K562 treated with DMSO at 1 percent for 48 hours (cell line): ENCODE data around the gene ACAP1. TPM values are rescaled to one million over a fixed set of nuclear protein-coding genes. Genes with fewer than 3 reads are reported as not detected.

Experiments
- total RNA-seq: library from RNA; unstranded; fragments of 300-600 nt; gene quantifications from 2 replicates; pipeline ENCODE4 v1.2.3, GENCODE V29; 2022; ENCODE audit warnings: low replicate concordance; ENCODE audit errors: extremely low read depth

Gene ACAP1, protein sequence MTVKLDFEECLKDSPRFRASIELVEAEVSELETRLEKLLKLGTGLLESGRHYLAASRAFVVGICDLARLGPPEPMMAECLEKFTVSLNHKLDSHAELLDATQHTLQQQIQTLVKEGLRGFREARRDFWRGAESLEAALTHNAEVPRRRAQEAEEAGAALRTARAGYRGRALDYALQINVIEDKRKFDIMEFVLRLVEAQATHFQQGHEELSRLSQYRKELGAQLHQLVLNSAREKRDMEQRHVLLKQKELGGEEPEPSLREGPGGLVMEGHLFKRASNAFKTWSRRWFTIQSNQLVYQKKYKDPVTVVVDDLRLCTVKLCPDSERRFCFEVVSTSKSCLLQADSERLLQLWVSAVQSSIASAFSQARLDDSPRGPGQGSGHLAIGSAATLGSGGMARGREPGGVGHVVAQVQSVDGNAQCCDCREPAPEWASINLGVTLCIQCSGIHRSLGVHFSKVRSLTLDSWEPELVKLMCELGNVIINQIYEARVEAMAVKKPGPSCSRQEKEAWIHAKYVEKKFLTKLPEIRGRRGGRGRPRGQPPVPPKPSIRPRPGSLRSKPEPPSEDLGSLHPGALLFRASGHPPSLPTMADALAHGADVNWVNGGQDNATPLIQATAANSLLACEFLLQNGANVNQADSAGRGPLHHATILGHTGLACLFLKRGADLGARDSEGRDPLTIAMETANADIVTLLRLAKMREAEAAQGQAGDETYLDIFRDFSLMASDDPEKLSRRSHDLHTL
- total RNA-seq = not detected in 2 replicates

DNA sequence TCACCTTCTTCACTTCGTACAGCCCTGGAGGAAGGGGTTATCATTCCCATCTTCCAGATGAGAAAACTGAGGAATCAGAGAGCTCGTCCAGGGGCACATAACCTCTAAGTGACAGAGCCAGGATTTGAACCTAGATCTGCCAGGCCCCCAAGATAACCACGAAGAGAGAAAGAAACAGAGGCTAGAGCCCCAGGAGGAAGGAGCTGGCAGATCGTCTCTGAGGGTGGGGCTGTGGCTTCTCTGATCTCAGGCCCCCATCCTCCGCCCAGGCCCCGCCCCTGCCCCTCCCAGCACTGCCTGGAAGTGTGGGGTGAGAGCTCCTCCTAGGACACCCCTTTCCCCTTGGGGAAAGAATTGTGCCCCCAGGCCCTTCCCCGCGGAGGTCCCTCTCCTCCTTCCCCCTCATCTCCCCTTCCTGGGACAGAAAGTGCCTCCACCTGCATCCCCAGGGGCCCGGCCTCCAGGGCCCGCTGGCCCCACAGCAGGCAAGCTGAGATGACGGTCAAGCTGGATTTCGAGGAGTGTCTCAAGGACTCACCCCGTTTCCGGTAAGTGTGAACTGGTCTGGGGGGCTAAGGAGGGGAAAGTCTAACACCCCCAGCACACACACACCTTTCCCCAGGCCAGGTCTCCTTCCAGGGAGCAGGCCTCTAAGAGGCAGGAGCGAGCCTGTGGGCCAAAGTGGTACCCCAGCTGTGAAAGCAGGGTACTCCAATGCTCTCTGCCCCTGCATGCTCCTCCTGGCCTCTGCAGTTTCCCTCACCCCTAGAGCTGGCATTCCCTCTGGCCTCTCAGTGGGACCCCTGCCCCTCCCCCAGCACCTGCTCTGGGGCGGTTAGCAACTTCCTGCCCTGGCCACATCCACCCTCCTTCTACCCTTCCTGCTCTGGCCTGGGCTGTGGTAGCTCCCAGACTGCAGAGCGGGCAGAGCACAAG lies at the start of gene ACAP1:
TSS of gene ACAP1 (plus strand) at position 290 of the 936 bp plus-strand sequence. CDS start at position 496, 206 bp downstream.

DNA sequence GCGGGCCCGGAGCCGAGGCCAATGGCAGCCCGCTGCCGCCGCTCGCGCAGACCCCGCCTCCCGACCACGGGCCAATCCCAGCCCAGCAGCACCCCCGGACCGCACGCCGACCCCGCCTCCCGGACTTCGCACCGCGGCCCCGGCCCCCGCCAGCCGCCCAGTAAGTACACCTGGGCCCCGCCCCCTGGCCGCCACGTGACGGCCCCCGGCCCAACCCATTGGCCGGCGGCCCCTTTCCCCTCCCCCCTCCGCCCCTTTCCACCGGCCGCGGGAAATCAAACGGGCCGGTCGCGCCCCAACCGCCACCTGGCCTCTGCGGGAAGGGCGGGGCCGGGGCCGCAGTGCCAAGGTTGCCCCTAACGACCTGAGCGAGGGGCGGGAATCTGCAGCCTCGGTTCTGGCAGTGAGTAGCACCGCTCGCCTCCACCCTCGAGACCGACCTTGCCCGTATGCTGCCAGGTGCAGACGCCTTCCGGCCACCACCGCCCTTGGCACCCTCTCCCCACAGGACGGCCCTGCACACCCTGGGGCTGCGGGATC lies 41.6 kb upstream of the ACAP1 start, which contains the start of gene YBX2:
TSS of gene YBX2 (minus strand) at position 26 of the 540 bp plus-strand sequence. CDS start 139 bp downstream, outside the sequence.

DNA sequence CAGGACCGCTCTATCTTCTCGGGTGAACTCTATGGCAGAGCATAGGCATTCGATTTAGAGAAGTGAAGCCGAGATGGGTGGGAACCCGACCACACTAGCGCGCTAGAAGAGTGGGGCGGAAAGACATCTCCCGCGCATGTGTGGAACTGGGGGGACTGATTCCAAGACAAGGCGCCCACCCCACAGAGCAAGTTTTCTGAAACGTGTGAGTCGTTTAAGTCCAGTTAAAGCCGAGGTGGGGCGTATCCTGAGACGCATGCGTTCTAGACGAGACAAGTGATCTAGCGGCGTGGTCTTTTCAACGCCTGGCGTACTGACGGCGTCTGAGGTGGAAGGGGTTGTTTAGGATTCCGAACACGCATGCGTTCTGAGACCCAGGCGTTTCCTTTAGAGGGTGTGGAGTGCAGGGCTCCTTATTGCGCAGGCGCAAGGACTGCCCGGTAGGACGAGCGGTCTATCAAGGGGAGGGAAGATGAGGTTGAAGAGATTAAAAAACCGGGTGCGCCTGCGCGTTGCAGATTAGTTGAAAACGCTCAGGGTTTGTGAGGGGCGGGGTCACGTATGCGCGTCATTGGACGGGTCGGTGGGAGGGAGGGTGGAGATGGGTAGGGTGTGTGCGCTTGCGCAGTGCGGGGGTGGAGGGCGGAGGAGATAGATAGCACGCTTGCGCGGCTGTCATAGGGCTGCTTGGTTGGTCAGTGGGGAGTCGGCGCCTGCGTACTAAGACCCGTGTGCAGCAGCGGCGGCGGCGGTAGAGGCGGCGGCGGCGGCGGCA lies 29.2 kb upstream of the ACAP1 start, which contains the start of gene EIF5A:
TSS of gene EIF5A (plus strand) at position 718 of the 775 bp plus-strand sequence. CDS start 2,008 bp downstream, outside the sequence.

DNA sequence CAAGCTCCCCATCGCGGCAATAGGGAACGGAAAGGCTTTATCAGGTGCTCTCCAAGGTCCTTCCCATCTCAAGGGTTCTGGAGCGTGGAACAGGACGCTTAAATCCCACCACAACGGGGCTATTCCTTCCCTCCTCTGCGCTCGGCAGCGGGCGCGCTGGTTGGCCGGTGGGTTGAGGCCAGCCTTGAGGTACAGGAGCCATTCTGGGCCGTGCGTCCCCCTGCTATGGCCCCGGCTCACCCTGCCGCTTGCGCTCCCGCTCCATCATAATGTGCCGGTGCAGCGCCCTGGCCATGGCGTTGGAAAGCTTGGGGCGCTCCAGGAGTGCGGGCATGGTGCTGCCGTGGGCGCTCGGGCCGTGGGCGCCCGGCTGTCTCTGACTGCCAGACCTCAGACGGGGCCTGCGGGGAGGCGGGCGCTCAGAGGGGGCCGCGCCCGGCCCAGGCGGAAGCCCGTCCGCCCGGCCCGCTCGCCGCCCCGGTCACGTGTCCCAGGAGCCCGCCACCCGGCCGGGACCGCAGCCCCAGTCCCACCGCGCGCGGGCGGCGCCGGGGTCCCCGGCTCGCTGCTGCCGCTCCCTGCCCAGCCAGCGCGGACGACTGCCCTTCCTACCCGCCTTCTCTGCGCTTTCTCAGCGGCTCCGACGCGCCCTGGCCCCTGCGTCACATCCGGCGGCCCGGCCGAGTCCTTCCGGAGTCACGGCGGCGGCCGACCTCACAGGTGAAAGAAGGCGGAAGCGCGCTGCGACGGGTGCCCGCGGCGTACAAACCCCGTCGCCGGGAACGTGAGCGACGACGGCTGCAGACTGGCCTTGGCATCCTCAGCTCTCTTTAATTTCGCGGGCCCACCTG lies 21.4 kb upstream of the ACAP1 start, which contains the start of gene GPS2:
TSS of gene GPS2 (minus strand) at position 642 of the 851 bp plus-strand sequence. CDS start at position 334, 308 bp downstream.

DNA sequence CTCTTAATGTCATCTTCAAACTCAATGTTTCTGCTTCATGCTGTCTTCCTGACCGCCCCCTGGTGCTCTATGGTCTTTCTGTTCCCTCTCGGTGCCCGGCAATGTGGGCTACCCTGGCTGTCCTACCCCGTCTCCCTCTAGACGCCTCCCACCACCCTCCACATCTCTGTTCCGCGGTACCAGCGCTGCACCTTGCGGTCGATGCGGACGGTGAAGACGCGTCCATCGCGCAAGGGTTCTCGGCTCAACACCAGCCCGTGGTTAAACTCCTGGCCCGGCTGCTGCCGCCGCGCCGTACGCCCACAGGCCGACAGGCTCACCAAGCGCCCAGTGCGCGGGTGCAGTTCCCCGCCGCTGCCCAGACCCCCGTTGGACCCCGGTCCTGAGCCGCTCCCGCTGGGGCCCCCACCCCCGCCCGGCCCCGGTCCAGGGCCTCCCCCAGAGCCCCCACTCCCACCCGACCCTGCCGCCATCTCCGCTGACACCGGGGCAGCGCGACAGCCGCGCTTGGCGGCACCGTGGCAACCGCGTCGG lies 7.4 kb upstream of the ACAP1 start, which contains the start of gene NEURL4:
TSS of gene NEURL4 (minus strand) at position 496 of the 534 bp plus-strand sequence. CDS start at position 473, 23 bp downstream.

DNA sequence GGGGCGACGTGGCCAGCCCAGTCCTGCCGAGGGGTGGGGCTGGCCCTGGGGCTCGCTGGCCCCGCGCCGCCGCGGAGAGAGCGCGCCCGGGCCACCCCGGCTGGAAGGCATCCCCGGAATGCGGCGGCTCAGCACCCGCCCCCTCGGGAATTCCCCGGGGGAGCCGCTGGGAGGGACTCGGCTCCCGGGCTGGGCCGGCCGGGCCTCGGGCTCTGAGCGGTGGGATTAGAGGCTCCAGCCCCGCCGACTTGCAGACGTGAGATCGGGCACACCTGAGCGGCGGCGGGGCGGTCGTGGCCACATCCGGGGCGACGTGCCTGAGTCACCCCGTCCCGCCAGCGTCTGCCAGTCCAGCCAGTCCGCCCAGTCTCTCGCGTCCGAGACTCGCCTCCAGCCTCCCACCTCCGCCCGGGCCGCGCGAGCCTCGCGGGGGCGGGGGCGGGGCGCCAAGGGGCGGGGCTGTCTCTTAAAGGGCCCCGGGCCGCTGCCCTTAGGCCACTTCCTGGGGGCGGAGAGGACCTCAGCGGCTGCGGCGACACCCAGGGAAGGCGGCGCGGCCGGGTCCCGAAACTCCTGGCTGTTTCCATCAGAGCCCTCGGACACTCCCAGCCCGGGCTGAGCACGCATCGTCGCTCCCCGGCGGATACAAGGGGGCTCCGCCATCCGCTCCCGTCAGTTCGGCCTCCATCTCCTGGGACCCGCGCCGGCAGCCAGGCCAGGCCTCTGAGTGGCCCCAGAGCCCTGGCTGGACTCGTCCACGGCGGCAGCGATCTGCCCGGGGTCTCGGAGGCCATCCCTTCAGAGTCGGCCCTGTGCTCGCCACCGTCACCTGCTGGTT lies 15.6 kb downstream of the ACAP1 start, which contains the start of gene KCTD11:
TSS of gene KCTD11 (plus strand) at position 498 of the 838 bp plus-strand sequence.

DNA sequence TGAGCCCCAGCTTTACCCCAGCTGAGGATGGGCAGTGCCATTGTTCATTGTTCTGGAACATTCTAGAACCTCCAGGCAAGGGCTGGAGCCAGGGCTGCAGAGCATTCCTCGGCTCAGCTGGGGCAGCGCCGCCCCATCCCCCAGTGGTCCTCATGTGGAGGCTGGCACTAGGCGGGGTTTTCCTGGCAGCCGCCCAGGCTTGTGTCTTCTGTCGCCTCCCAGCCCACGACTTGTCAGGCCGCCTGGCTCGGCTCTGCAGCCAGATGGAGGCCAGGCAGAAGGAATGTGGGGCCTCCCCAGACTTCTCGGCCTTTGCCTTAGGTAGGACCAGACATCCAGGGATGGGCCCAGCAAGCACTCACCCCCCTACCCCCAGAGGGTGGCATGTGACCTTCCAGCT lies 18.7 kb downstream of the ACAP1 start, which contains the start of gene TMEM95:
TSS of gene TMEM95 (plus strand) at position 104 of the 400 bp plus-strand sequence. CDS start at position 153, 49 bp downstream.

DNA sequence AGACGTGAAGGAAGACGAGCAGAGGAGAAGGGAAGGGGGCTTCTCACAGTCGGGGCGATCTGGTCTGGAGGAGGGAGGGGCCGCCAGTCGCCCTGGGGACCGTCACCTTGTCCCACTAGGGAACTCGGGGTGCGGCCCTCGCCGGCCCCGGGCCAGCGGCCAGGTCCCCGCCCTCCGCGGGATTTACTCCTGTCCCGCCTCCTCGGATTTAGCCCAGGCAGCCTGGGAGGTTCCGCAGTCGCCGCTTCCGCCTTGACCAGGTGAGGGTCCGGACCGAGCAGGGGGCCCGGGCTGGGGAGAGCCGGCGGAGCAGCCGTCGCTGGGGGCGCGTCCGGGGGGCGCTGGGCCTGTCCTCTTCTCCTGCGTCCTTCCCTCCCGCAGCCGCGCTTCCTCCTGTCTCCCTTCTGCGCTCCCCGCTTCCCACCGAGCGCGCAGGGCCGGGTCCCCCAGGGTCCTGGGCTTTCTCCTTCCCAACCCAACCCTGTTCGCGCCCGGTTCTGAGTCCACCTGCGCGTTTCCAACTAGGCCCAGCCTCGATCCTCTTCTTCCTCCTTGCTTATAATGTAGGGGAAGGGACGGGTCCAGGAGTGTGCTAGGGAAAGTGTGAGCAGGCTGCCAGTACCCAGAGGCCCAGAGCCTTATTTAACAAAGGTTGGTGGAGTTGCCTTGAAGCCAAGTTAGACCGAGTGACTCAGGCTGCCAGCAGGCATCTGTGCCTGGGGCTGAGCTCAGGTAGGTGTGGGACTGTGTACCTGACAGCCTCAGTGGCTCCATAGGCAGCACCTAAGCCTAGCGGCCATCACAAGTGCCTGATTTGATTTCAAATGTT lies 44.7 kb downstream of the ACAP1 start, which contains the start of gene TNK1:
TSS of gene TNK1 (plus strand) at position 235 of the 829 bp plus-strand sequence. CDS start 1,838 bp downstream, outside the sequence.

DNA sequence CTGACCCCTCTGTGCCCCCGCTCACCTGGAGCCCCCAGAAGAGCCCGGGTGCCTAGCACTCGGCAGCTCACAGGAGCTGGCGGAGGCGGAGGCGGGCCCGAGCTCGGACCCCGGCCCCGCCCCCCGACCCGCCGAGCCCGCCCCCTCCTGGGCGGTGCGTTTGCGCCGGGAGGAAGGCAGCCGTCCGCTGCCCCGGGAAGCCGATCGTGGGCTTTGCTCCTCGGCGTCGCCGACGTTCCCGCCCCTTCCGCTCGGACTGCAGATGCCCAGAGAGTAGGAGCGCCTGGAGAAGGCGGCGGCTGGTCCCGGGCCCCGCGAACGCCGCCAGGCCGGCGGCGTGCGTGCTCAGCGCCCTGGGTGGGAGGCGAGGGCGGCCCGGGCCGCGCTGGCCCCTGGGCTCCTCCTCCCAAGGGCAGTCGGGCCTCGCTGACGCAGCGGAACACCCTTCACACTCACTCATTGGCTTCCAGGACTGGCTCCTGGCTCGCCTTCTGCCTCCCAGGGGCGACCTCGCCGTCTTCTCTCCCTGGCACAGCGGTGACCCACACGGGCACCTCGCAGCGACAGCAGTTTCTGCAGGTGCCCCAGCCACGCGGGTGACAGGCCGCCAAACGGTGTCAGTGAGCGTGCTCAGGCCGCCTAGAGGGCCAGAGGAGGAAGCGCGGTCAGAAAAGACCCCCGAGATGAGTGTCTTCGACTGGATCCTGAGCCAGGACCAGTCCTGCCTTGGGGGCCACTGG lies 58.3 kb downstream of the ACAP1 start, which contains the start of gene PLSCR3:
TSS of gene PLSCR3 (minus strand) at position 74 of the 740 bp plus-strand sequence. CDS start 415 bp downstream, outside the sequence.

Other genes with a start within 250 kb of the ACAP1 start
- gene ASGR2, start 221.7 kb upstream of the ACAP1 start, total RNA-seq = not detected in 2 replicates
- gene ASGR1, start 157.2 kb upstream of the ACAP1 start, total RNA-seq = not detected in 2 replicates
- not detected in 2 replicates for gene DLG4, start 116.7 kb upstream of the ACAP1 start, total RNA-seq
- gene ACADVL, start 116.6 kb upstream of the ACAP1 start, total RNA-seq = 648 TPM in 1 of 2 replicates, not detected in the other
- gene DVL2, start 102.0 kb upstream of the ACAP1 start, total RNA-seq = not detected in 2 replicates
- not detected in 2 replicates for gene PHF23, start 97.1 kb upstream of the ACAP1 start, total RNA-seq
- gene GABARAP, start 94.1 kb upstream of the ACAP1 start, total RNA-seq = not detected in 2 replicates
- not detected in 2 replicates for gene CTDNEP1, start 84.8 kb upstream of the ACAP1 start, total RNA-seq
- gene ELP5, start 84.3 kb upstream of the ACAP1 start, total RNA-seq = not detected in 2 replicates
- gene CLDN7, start 74.1 kb upstream of the ACAP1 start, total RNA-seq = not detected in 2 replicates
- gene SLC2A4, start 54.8 kb upstream of the ACAP1 start, total RNA-seq = not detected in 2 replicates
- gene YBX2, start 41.9 kb upstream of the ACAP1 start, total RNA-seq = not detected in 2 replicates
- gene EIF5A, start 28.9 kb upstream of the ACAP1 start, total RNA-seq = 875 TPM in 1 of 2 replicates, not detected in the other
- gene GPS2, start 21.2 kb upstream of the ACAP1 start, total RNA-seq = not detected in 2 replicates
- not detected in 2 replicates for gene NEURL4, start 7.2 kb upstream of the ACAP1 start, total RNA-seq
- not detected in 2 replicates for gene KCTD11, start 15.6 kb downstream of the ACAP1 start, total RNA-seq
- gene TMEM95, start 18.6 kb downstream of the ACAP1 start, total RNA-seq = not detected in 2 replicates
- not detected in 2 replicates for gene TNK1, start 44.6 kb downstream of the ACAP1 start, total RNA-seq
- not detected in 2 replicates for gene PLSCR3, start 58.0 kb downstream of the ACAP1 start, total RNA-seq
- gene TMEM256, start 67.6 kb downstream of the ACAP1 start, total RNA-seq = not detected in 2 replicates
- gene NLGN2, start 71.3 kb downstream of the ACAP1 start, total RNA-seq = not detected in 2 replicates
- not detected in 2 replicates for gene SPEM1, start 83.8 kb downstream of the ACAP1 start, total RNA-seq
- not detected in 2 replicates for gene SPEM2, start 89.1 kb downstream of the ACAP1 start, total RNA-seq
- not detected in 2 replicates for gene SPEM3, start 92.3 kb downstream of the ACAP1 start, total RNA-seq
- not detected in 2 replicates for gene TMEM102, start 98.9 kb downstream of the ACAP1 start, total RNA-seq
- gene FGF11, start 103.0 kb downstream of the ACAP1 start, total RNA-seq = not detected in 2 replicates
- not detected in 2 replicates for gene CHRNB1, start 108.5 kb downstream of the ACAP1 start, total RNA-seq
- not detected in 2 replicates for gene ZBTB4, start 143.1 kb downstream of the ACAP1 start, total RNA-seq
- not detected in 2 replicates for gene SLC35G6, start 144.9 kb downstream of the ACAP1 start, total RNA-seq
- 83.6 TPM in 1 of 2 replicates, not detected in the other for gene POLR2A, start 147.8 kb downstream of the ACAP1 start, total RNA-seq
- not detected in 2 replicates for gene TNFSF12, start 212.5 kb downstream of the ACAP1 start, total RNA-seq
- gene TNFSF13, start 222.2 kb downstream of the ACAP1 start, total RNA-seq = not detected in 2 replicates
- gene SENP3, start 225.4 kb downstream of the ACAP1 start, total RNA-seq = not detected in 2 replicates
- not detected in 2 replicates for gene CD68, start 243.1 kb downstream of the ACAP1 start, total RNA-seq
- not detected in 2 replicates for gene MPDU1, start 247.3 kb downstream of the ACAP1 start, total RNA-seq